ENCODE measurements around the gene SLC4A4. TPM values are rescaled to one million over a fixed set of nuclear protein-coding genes. Genes with fewer than 3 reads are reported as not detected.

SLC4A4 gene
- total RNA-seq, 6 experiments from 2014 or later, result 19.1 to 29.8 (median 25.0) TPM

DNA sequence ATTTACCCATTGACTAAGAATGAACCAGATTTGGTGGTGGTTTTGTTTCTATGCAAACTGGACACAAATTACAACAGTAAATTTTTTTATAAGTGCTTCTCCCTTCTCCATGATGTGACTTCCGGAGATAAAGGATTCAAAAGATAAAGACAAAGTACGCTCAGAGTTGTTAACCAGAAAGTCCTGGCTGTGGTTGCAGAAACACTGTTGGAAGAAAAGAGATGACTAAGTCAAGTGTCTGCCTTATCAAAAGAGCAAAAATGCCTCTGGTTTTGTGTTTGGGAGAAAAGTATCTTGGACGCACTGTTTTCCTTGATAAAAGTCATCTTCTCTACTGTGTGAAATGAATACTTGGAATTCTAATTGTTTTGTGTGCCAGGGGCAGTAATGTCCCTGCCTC, 231.7 kb downstream of the SLC4A4 start:
- Mint-ChIP-seq H3K4me3 (no peak overlapping the region), H3K4me1 (ENCODE audit: low read depth) (peaks cover 10% of the 10 kb centered on the region), H3K27ac (no peak overlapping the region), H3K36me3 (ENCODE audit: low read depth) (peaks cover 46% of the 10 kb centered on the region), H3K27me3 (ENCODE audit: insufficient read depth) (no peaks in the 10 kb centered on the region), H3K9me3 (no peaks in the 10 kb centered on the region; the same call in 1 of the 2 replicates)
- no peak for DNase-seq
- TF ChIP-seq, protein P1, sequence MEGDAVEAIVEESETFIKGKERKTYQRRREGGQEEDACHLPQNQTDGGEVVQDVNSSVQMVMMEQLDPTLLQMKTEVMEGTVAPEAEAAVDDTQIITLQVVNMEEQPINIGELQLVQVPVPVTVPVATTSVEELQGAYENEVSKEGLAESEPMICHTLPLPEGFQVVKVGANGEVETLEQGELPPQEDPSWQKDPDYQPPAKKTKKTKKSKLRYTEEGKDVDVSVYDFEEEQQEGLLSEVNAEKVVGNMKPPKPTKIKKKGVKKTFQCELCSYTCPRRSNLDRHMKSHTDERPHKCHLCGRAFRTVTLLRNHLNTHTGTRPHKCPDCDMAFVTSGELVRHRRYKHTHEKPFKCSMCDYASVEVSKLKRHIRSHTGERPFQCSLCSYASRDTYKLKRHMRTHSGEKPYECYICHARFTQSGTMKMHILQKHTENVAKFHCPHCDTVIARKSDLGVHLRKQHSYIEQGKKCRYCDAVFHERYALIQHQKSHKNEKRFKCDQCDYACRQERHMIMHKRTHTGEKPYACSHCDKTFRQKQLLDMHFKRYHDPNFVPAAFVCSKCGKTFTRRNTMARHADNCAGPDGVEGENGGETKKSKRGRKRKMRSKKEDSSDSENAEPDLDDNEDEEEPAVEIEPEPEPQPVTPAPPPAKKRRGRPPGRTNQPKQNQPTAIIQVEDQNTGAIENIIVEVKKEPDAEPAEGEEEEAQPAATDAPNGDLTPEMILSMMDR (IDR thresholded peaks at IDR 0.05), result no peak

DNA sequence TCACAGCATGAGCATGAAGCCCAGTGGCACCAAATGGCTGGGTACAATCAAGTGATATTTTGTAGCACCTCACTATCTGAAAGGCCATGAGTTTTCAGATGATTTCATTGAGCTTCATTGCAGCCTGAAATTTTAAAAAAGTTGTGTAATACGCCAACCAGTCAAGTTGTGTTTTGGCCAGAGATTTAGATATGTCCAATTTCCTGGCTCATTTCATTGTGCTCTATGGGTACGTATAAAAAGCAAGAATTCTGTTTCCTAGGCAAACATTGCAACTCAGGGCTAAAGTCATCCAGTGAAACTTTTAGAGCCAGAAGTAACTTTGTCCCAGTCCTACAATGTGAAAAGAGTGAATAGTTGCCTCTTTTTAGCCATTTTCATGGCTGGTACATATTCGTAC, 232.5 kb downstream of the SLC4A4 start:
- DNase-seq, result no peak
- Mint-ChIP-seq H3K4me3 (no peak overlapping the region), H3K27me3 (ENCODE audit: insufficient read depth) (no peaks in the 10 kb centered on the region), H3K4me1 (ENCODE audit: low read depth) (peaks cover 10% of the 10 kb centered on the region), H3K36me3 (ENCODE audit: low read depth) (peaks cover 46% of the 10 kb centered on the region), H3K27ac (no peak overlapping the region), H3K9me3 (no peaks in the 10 kb centered on the region; the same call in 1 of the 2 replicates)
- TF ChIP-seq, protein P1 (IDR thresholded peaks at IDR 0.05), result no peak

DNA sequence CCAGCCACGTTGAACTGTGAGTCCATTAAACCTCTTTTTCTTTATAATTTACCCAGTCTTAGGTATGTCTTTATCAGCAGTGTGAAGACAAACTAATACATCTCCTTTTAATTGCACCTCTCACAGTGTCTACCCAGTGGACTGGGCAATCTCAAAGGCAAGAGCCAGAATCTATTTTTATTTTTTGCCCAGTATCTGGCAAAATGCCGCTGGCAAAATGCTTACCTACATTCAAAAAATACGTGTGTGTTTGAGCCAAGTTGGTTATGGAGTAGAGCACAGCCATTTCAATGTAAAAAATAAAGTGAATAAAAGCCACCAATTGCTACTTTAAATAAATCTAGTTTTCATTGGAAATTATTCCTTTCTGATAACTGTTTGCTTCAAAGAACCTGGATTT, 245.2 kb downstream of the SLC4A4 start:
- Mint-ChIP-seq H3K27me3 (ENCODE audit: insufficient read depth) (peaks cover 3% of the 10 kb centered on the region; the same call in 1 of the 2 replicates), H3K27ac (no peak overlapping the region), H3K36me3 (ENCODE audit: low read depth) (peaks cover 9% of the 10 kb centered on the region), H3K4me3 (no peak overlapping the region), H3K9me3 (peaks cover 5% of the 10 kb centered on the region), H3K4me1 (ENCODE audit: low read depth) (peaks cover 8% of the 10 kb centered on the region)
- TF ChIP-seq, protein P1 (IDR thresholded peaks at IDR 0.05), result no peak
- DNase-seq, result no peak

DNA sequence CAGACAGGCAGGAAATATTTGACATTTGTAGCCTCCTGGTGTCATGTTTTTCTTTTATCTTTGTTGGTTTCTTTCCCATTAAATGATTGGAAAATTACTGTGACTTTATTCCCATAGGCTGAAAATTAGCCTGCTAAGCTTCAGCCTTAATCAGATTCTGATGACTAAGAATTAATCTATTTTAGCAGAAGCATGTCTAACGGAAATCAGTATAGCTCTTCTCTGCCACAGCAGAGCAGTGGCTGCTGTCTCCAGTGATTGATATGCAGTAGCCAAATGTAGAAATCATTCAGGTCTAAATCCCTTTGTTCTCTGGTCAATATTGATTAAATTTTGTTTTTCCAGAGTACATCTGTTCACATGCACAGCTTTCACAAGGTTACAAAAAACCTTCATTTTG, 245.8 kb downstream of the SLC4A4 start:
- Mint-ChIP-seq H3K27me3 (ENCODE audit: insufficient read depth) (peaks cover 3% of the 10 kb centered on the region; the same call in 1 of the 2 replicates), H3K9me3 (peaks cover 5% of the 10 kb centered on the region), H3K36me3 (ENCODE audit: low read depth) (peaks cover 9% of the 10 kb centered on the region), H3K4me1 (ENCODE audit: low read depth) (peaks cover 8% of the 10 kb centered on the region), H3K27ac (no peak overlapping the region), H3K4me3 (no peak overlapping the region)
- no peak for DNase-seq
- TF ChIP-seq, protein P1 (IDR thresholded peaks at IDR 0.05), result no peak

DNA sequence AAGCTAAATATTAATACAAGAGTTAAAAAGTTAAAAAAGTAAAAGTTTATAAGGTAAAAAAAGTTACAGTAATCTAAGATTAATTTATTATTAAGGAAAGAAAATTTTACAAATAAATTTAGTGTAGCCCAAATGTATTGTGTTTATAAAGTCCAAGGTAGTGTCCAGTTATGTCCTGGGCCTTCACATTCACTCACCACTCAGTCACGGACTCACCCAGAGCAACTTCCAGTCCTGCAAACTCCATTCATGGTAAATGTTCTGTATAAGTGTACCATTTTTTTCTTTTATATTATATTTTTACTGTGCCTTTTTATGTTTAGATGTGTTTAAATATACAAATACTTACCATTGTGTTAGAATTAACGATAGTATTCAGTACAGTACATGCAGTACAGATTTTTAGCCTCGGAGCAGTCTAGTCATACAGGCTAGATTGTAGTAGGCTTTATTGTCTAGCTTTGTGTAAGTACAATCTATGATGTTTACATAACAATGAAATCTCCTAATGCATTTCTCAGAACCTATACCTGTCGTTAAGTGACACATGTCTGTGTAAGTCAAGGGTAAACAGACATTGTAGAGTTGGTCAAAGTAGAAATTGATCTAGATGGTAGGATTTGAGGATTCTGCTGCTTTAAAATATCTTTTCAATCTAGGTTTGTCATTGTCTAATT, 247.4 kb downstream of the SLC4A4 start:
- H3K4me3 Mint-ChIP-seq, result no peak overlapping the region
- TF ChIP-seq, protein P1 (IDR thresholded peaks at IDR 0.05), result no peak
- H3K27ac Mint-ChIP-seq, result no peak overlapping the region
- peaks cover 9% of the 10 kb centered on the region for H3K36me3 Mint-ChIP-seq (ENCODE audit: low read depth)
- H3K27me3 Mint-ChIP-seq (ENCODE audit: insufficient read depth), result peaks cover 6% of the 10 kb centered on the region; the same call in 1 of the 2 replicates
- H3K4me1 Mint-ChIP-seq (ENCODE audit: low read depth), result peaks cover 8% of the 10 kb centered on the region
- H3K9me3 Mint-ChIP-seq, result peaks cover 5% of the 10 kb centered on the region
- DNase-seq, result no peak

All from HFFc6 (cell line).